Measurements from ENCODE around the gene CALCOCO1.

DNA sequence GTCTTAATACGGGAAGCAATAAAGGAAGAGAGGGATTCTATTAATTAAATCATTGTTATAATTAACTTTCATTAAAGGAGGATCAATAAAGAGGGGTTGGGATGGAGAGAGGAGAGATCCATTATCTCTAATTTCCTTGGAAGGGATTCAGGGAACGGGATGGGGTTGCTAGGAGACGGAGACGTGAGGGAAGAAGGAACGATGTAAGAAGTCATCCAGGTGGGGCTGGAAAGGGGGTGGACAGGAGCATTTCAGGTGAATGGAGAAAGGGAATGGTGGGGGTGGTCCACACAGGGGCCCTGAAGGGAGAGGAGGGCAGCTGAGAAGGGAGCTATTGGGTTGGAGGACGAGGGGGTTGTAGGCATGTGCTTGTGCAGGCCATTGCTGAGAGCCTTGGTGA lies 17.2 kb downstream of the CALCOCO1 start:
- TF ChIP-seq GATA3 (IDR thresholded peaks at IDR 0.05; ENCODE audit: low read depth, low read length) = no peak
- TF ChIP-seq GATA2 (IDR thresholded peaks at IDR 0.05; ENCODE audit: low read depth, low read length) = no peak
